Measurements from ENCODE around the gene RBM28.

Gene RBM28

GRCh38 chr7:128253701-128254100 lies 90.0 kb downstream of the RBM28 start:
- in situ Hi-C loops (cut with HindIII; ENCODE audit: low sequenced_read_pairs): no loop called here
- TF ChIP-seq CTCF (IDR thresholded peaks at IDR 0.05; ENCODE audit: low read depth, low read length): no peak
- no peak overlapping the region for H3K4me3 ChIP-seq (ENCODE audit: low read depth, low read length)
- no peak for DNase-seq (ENCODE audit: low read depth, low spot score)

GRCh38 chr7:128251337-128251736 lies 92.4 kb downstream of the RBM28 start:
- no peak for TF ChIP-seq CTCF (IDR thresholded peaks at IDR 0.05; ENCODE audit: low read depth, low read length)
- no peak overlapping the region for H3K4me3 ChIP-seq (ENCODE audit: low read depth, low read length)
- no peak for DNase-seq (ENCODE audit: low read depth, low spot score)
- in situ Hi-C loops (cut with HindIII; ENCODE audit: low sequenced_read_pairs): no loop called here
